Body of pancreas (tissue), 4 donors: ENCODE data around the gene MYO15A.

Experiments
- CTCF ChIP-seq, 7 experiments: fragments of 450-650 bp in 4 of 7; fragments of 200-600 bp in 3 of 7; sonication (generic) in 3 of 7; IDR thresholded peaks; one replicate each; pipeline ENCODE4 v1.5.1; 2016 to 2019; ENCODE audit warnings: antibody characterized with exemption in 7 of 7
- POLR2A ChIP-seq, 3 donors: fragments of 450-650 bp; IDR thresholded peaks; one replicate each; pipeline ENCODE4 v1.6.1; 2016; ENCODE audit warnings: antibody characterized with exemption in 3 of 3, mild to moderate bottlenecking in 2 of 3

- no peak for TF ChIP-seq POLR2A (IDR thresholded peaks at IDR 0.05)
- TF ChIP-seq CTCF (IDR thresholded peaks at IDR 0.05), result no peak
Observed at GRCh38 chr17:18107971-18108370, 585 bp upstream of the MYO15A start.
